Measurements from ENCODE around the gene ZNF84.

The ZNF84 gene

GRCh38 chr12:133058203-133059113 is 21.1 kb downstream of the ZNF84 start:
- H3K36me3 ChIP-seq (replicated peaks; ENCODE audit: low read depth, low read length) = peaks cover 90% of the 10 kb centered on the region
- no peak overlapping the region for H3K9ac ChIP-seq (ENCODE audit: low read length)
- H2AFZ ChIP-seq (ENCODE audit: low read depth, low read length) = no peak overlapping the region
- H3K79me2 ChIP-seq (ENCODE audit: low read length) = no peaks in the 10 kb centered on the region
- no peaks in the 10 kb centered on the region for H4K20me1 ChIP-seq (ENCODE audit: insufficient read depth, low read length)
- no peak overlapping the region for H3K4me3 ChIP-seq (ENCODE audit: low read length)
- peaks cover 84% of the 10 kb centered on the region for H3K9me3 ChIP-seq (ENCODE audit: insufficient read depth, low read length)
- no peaks in the 10 kb centered on the region for H3K27me3 ChIP-seq (ENCODE audit: low read depth, low read length)
- H3K4me1 ChIP-seq (ENCODE audit: low read length) = no peaks in the 10 kb centered on the region
- H3K4me2 ChIP-seq (ENCODE audit: low read length) = no peak overlapping the region
- no peak for TF ChIP-seq CTCF (IDR thresholded peaks at IDR 0.05; ENCODE audit: low read depth, low read length)
- TF ChIP-seq EZH2phosphoT487 (IDR thresholded peaks at IDR 0.05; ENCODE audit: low read depth) = no peak
- H3K27ac ChIP-seq (ENCODE audit: low read length) = no peak overlapping the region

- H2AFZ ChIP-seq (ENCODE audit: low read depth, low read length) = no peak overlapping the region
- H3K36me3 ChIP-seq (replicated peaks; ENCODE audit: low read depth, low read length) = peaks cover 74% of the 10 kb centered on the region
- H3K4me2 ChIP-seq (ENCODE audit: low read length) = no peak overlapping the region
- no peaks in the 10 kb centered on the region for H4K20me1 ChIP-seq (ENCODE audit: insufficient read depth, low read length)
- H3K9me3 ChIP-seq (ENCODE audit: insufficient read depth, low read length) = peaks cover 91% of the 10 kb centered on the region
- H3K4me3 ChIP-seq (ENCODE audit: low read length) = no peak overlapping the region
- H3K27ac ChIP-seq (ENCODE audit: low read length) = no peak overlapping the region
- H3K27me3 ChIP-seq (ENCODE audit: low read depth, low read length) = no peaks in the 10 kb centered on the region
- no peak overlapping the region for H3K9ac ChIP-seq (ENCODE audit: low read length)
- no peaks in the 10 kb centered on the region for H3K79me2 ChIP-seq (ENCODE audit: low read length)
- no peaks in the 10 kb centered on the region for H3K4me1 ChIP-seq (ENCODE audit: low read length)
- TF ChIP-seq CTCF (IDR thresholded peaks at IDR 0.05; ENCODE audit: low read depth, low read length) (no peak), EZH2phosphoT487 (IDR thresholded peaks at IDR 0.05; ENCODE audit: low read depth) (no peak)
Measured at GRCh38 chr12:133061954-133062353, 24.6 kb downstream of the ZNF84 start.

DNA sequence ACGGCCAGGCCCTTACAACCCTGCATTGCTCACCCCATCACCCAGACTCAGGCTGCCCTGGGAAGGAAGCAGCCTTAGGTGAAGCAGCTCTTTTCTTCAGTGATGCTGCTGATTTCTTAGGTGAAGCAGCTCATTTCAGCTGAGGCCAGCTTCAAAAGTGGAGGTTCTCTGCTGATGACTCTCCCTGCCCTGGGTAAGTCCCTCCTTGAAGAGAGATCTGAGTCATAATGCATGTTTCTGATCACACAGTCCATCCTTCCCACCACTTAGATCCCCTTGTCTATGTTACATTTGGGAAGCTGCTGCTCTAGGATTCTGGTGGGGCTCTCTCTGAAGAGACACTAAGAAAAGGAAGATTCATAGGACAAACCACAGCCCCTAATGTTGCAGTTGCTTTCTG is 26.2 kb downstream of the ZNF84 start:
- H3K4me2 ChIP-seq (ENCODE audit: low read length) = no peak overlapping the region
- no peaks in the 10 kb centered on the region for H4K20me1 ChIP-seq (ENCODE audit: insufficient read depth, low read length)
- no peaks in the 10 kb centered on the region for H3K27me3 ChIP-seq (ENCODE audit: low read depth, low read length)
- no peaks in the 10 kb centered on the region for H3K79me2 ChIP-seq (ENCODE audit: low read length)
- no peaks in the 10 kb centered on the region for H3K4me1 ChIP-seq (ENCODE audit: low read length)
- H2AFZ ChIP-seq (ENCODE audit: low read depth, low read length) = no peak overlapping the region
- no peak overlapping the region for H3K27ac ChIP-seq (ENCODE audit: low read length)
- TF ChIP-seq CTCF (IDR thresholded peaks at IDR 0.05; ENCODE audit: low read depth, low read length) (no peak), EZH2phosphoT487 (IDR thresholded peaks at IDR 0.05; ENCODE audit: low read depth) (no peak)
- peaks cover 80% of the 10 kb centered on the region for H3K9me3 ChIP-seq (ENCODE audit: insufficient read depth, low read length)
- H3K9ac ChIP-seq (ENCODE audit: low read length) = no peak overlapping the region
- H3K36me3 ChIP-seq (replicated peaks; ENCODE audit: low read depth, low read length) = peaks cover 58% of the 10 kb centered on the region
- no peak overlapping the region for H3K4me3 ChIP-seq (ENCODE audit: low read length)

- no peaks in the 10 kb centered on the region for H3K4me1 ChIP-seq (ENCODE audit: low read length)
- TF ChIP-seq EZH2phosphoT487 (IDR thresholded peaks at IDR 0.05; ENCODE audit: low read depth) (no peak), CTCF (IDR thresholded peaks at IDR 0.05; ENCODE audit: low read depth, low read length) (no peak)
- H4K20me1 ChIP-seq (ENCODE audit: insufficient read depth, low read length) = no peaks in the 10 kb centered on the region
- H3K27me3 ChIP-seq (ENCODE audit: low read depth, low read length) = no peaks in the 10 kb centered on the region
- H3K9ac ChIP-seq (ENCODE audit: low read length) = no peak overlapping the region
- H3K27ac ChIP-seq (ENCODE audit: low read length) = no peak overlapping the region
- no peak overlapping the region for H3K4me2 ChIP-seq (ENCODE audit: low read length)
- no peaks in the 10 kb centered on the region for H3K36me3 ChIP-seq (replicated peaks; ENCODE audit: low read depth, low read length)
- H3K9me3 ChIP-seq (ENCODE audit: insufficient read depth, low read length) = peaks cover 25% of the 10 kb centered on the region
- no peaks in the 10 kb centered on the region for H3K79me2 ChIP-seq (ENCODE audit: low read length)
- no peak overlapping the region for H3K4me3 ChIP-seq (ENCODE audit: low read length)
- no peak overlapping the region for H2AFZ ChIP-seq (ENCODE audit: low read depth, low read length)
Measured at GRCh38 chr12:133073836-133074235, 36.5 kb downstream of the ZNF84 start.
